SK-N-SH treated with all-trans-retinoic acid at 6 μM for 48 hours (cell line): ENCODE measurements around the gene OSBPL7.

Experiments used
- ATAC-seq: fragments of 200-7000 bp; cut with Tn5 transposase; 3 replicates; pipeline ENCODE4 v1.9.1; 2020; ENCODE audit warnings: mild to moderate bottlenecking, moderate library complexity
- ARNTL ChIP-seq: fragments of 450-650 bp; formaldehyde crosslinking; IDR thresholded peaks from 2 replicates; pipeline ENCODE4 v1.5.0; 2020; ENCODE audit warnings: low read depth, mild to moderate bottlenecking, moderate library complexity, borderline replicate concordance
- BACH2 ChIP-seq: fragments of 250-450 bp; sonication (Bioruptor Pico); IDR thresholded peaks from 2 replicates; pipeline ENCODE4 v1.9.0; 2021; ENCODE audit warnings: mild to moderate bottlenecking, borderline replicate concordance
- CSDC2 ChIP-seq: fragments of 250-450 bp; sonication (Bioruptor Pico); IDR thresholded peaks from 2 replicates; pipeline ENCODE4 v1.5.0; 2020; ENCODE audit warnings: mild to moderate bottlenecking, moderate library complexity
- ESRRG ChIP-seq: fragments of 250-450 bp; sonication (Bioruptor Pico); IDR thresholded peaks from 2 replicates; pipeline ENCODE4 v1.6.1; 2021; ENCODE audit warnings: mild to moderate bottlenecking
- GLIS3 ChIP-seq: fragments of 250-450 bp; sonication (Bioruptor Pico); IDR thresholded peaks from 2 replicates; pipeline ENCODE4 v1.5.0; 2020; ENCODE audit warnings: mild to moderate bottlenecking, moderate library complexity
- PPARA ChIP-seq: fragments of 250-450 bp; sonication (Bioruptor Pico); IDR thresholded peaks from 2 replicates; pipeline ENCODE4 v1.5.0; 2020; ENCODE audit warnings: mild to moderate bottlenecking, borderline replicate concordance
- RARB ChIP-seq: fragments of 250-450 bp; sonication (Bioruptor Pico); IDR thresholded peaks from 2 replicates; pipeline ENCODE4 v1.8.0; 2021; ENCODE audit warnings: mild to moderate bottlenecking, moderate library complexity
- SNAI2 ChIP-seq: fragments of 250-450 bp; sonication (Bioruptor Pico); IDR thresholded peaks from 2 replicates; pipeline ENCODE4 v1.5.0; 2020; ENCODE audit warnings: mild to moderate bottlenecking, moderate library complexity
- TCF4 ChIP-seq: fragments of 250-450 bp; sonication (Bioruptor Pico); IDR thresholded peaks from 2 replicates; pipeline ENCODE4 v1.8.0; 2021; ENCODE audit warnings: mild to moderate bottlenecking, moderate library complexity, borderline replicate concordance
- TOX ChIP-seq: fragments of 250-450 bp; sonication (Bioruptor Pico); IDR thresholded peaks from 2 replicates; pipeline ENCODE4 v1.8.0; 2021; ENCODE audit warnings: mild to moderate bottlenecking, moderate library complexity, borderline replicate concordance
- ZC3H10 ChIP-seq: fragments of 250-450 bp; sonication (Bioruptor Pico); IDR thresholded peaks from 2 replicates; pipeline ENCODE4 v1.5.1; 2021; ENCODE audit warnings: mild to moderate bottlenecking, moderate library complexity
- ZFP3 ChIP-seq: fragments of 250-450 bp; sonication (Bioruptor Pico); IDR thresholded peaks from 2 replicates; pipeline ENCODE4 v1.5.0; 2020; ENCODE audit warnings: mild to moderate bottlenecking, moderate library complexity
- ZFP30 ChIP-seq: fragments of 450-650 bp; formaldehyde crosslinking; IDR thresholded peaks from 2 replicates; pipeline ENCODE4 v1.5.0; 2022; ENCODE audit warnings: mild to moderate bottlenecking, moderate library complexity
- ZNF565 ChIP-seq: fragments of 450-650 bp; formaldehyde crosslinking; conservative IDR thresholded peaks from 2 replicates; pipeline ENCODE4 v1.5.0; 2020; ENCODE audit warnings: low read depth, mild to moderate bottlenecking, moderate library complexity
- ZNF70 ChIP-seq: fragments of 450-650 bp; formaldehyde crosslinking; IDR thresholded peaks from 2 replicates; pipeline ENCODE4 v1.5.0; 2020; ENCODE audit warnings: mild to moderate bottlenecking, moderate library complexity
- TF ChIP-seq, protein P1 (sequence below): fragments of 250-450 bp; sonication (Bioruptor Pico); IDR thresholded peaks from 2 replicates; pipeline ENCODE4 v1.5.0; 2020; ENCODE audit warnings: mild to moderate bottlenecking, moderate library complexity
- TF ChIP-seq, protein P2 (sequence below): fragments of 250-450 bp; sonication (Bioruptor Pico); IDR thresholded peaks from 2 replicates; pipeline ENCODE4 v1.5.1; 2020; ENCODE audit warnings: low read depth, mild to moderate bottlenecking, moderate library complexity
- TF ChIP-seq, protein P3 (sequence below): fragments of 250-450 bp; sonication (Bioruptor Pico); IDR thresholded peaks from 2 replicates; pipeline ENCODE4 v1.5.1; 2021; ENCODE audit warnings: mild to moderate bottlenecking, moderate library complexity
- TF ChIP-seq, protein P4 (sequence below): fragments of 250-450 bp; sonication (Bioruptor Pico); IDR thresholded peaks from 2 replicates; pipeline ENCODE4 v1.8.0; 2021; ENCODE audit warnings: low read depth, mild to moderate bottlenecking, moderate library complexity, borderline replicate concordance

Gene OSBPL7

DNA sequence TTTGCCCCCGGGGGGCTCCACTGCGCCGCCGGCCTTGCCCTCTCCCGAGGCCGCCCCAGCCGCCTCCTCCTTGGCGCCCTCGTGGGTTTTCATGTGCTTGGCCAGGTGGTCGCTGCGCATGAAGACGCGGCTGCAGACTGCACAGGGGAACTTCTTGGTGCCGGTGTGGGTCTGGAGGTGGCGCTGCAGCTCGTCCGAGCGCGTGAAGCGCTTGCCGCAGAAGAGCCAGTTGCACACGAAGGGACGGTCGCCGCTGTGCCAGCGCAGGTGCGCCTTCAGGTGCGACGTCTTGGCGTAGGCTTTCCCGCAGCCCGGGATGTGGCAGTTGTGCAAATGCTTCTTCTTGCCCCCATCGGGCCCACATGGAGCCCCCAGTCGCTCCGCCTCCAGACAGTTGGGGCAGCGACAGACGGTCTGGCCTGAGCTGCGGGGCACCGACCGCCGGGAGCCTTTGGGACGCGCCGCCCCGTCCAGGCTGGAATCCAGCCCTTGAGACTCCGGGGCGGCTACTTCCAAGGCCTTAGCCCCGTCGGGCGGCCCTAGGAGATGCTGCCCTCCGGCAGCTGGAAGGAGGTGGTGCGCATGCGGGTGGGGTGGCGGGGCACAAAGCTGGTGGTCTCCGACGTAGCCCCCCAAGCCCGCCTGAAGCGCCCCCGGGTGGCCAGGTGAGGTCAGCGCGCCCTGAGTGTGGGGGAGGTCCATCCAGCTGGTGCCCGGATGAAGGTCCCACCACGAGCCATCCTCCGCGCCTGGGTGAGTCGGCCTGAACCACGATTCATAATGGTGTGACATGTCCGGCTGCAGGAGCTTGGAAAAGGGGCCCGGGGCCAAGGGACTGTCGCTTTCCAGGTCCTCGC lies 26.0 kb upstream of the OSBPL7 start:
- ATAC-seq = peak; percentile 44
- TF ChIP-seq CSDC2 (CRISPR knock-in tag) (no peak), ZC3H10 (CRISPR knock-in tag) (no peak), TOX (no peak), ZNF565 (no peak), ARNTL (CRISPR knock-in tag) (no peak), ESRRG (CRISPR knock-in tag) (no peak), BACH2 (CRISPR knock-in tag) (no peak), RARB (no peak), ZNF70 (CRISPR knock-in tag) (no peak), ZFP3 (CRISPR knock-in tag) (no peak), GLIS3 (CRISPR knock-in tag) (no peak), ZFP30 (CRISPR knock-in tag) (no peak), SNAI2 (CRISPR knock-in tag) (no peak), TCF4 (CRISPR knock-in tag) (no peak), PPARA (CRISPR knock-in tag) (no peak)
- TF ChIP-seq, protein P1, sequence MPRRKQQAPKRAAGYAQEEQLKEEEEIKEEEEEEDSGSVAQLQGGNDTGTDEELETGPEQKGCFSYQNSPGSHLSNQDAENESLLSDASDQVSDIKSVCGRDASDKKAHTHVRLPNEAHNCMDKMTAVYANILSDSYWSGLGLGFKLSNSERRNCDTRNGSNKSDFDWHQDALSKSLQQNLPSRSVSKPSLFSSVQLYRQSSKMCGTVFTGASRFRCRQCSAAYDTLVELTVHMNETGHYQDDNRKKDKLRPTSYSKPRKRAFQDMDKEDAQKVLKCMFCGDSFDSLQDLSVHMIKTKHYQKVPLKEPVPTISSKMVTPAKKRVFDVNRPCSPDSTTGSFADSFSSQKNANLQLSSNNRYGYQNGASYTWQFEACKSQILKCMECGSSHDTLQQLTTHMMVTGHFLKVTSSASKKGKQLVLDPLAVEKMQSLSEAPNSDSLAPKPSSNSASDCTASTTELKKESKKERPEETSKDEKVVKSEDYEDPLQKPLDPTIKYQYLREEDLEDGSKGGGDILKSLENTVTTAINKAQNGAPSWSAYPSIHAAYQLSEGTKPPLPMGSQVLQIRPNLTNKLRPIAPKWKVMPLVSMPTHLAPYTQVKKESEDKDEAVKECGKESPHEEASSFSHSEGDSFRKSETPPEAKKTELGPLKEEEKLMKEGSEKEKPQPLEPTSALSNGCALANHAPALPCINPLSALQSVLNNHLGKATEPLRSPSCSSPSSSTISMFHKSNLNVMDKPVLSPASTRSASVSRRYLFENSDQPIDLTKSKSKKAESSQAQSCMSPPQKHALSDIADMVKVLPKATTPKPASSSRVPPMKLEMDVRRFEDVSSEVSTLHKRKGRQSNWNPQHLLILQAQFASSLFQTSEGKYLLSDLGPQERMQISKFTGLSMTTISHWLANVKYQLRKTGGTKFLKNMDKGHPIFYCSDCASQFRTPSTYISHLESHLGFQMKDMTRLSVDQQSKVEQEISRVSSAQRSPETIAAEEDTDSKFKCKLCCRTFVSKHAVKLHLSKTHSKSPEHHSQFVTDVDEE (CRISPR knock-in tag) = no peak
- TF ChIP-seq, protein P2, sequence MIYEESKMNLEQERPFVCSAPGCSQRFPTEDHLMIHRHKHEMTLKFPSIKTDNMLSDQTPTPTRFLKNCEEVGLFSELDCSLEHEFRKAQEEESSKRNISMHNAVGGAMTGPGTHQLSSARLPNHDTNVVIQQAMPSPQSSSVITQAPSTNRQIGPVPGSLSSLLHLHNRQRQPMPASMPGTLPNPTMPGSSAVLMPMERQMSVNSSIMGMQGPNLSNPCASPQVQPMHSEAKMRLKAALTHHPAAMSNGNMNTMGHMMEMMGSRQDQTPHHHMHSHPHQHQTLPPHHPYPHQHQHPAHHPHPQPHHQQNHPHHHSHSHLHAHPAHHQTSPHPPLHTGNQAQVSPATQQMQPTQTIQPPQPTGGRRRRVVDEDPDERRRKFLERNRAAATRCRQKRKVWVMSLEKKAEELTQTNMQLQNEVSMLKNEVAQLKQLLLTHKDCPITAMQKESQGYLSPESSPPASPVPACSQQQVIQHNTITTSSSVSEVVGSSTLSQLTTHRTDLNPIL (CRISPR knock-in tag) = no peak
- TF ChIP-seq, protein P3, sequence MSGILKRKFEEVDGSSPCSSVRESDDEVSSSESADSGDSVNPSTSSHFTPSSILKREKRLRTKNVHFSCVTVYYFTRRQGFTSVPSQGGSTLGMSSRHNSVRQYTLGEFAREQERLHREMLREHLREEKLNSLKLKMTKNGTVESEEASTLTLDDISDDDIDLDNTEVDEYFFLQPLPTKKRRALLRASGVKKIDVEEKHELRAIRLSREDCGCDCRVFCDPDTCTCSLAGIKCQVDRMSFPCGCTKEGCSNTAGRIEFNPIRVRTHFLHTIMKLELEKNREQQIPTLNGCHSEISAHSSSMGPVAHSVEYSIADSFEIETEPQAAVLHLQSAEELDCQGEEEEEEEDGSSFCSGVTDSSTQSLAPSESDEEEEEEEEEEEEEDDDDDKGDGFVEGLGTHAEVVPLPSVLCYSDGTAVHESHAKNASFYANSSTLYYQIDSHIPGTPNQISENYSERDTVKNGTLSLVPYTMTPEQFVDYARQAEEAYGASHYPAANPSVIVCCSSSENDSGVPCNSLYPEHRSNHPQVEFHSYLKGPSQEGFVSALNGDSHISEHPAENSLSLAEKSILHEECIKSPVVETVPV (CRISPR knock-in tag) = no peak
- TF ChIP-seq, protein P4, sequence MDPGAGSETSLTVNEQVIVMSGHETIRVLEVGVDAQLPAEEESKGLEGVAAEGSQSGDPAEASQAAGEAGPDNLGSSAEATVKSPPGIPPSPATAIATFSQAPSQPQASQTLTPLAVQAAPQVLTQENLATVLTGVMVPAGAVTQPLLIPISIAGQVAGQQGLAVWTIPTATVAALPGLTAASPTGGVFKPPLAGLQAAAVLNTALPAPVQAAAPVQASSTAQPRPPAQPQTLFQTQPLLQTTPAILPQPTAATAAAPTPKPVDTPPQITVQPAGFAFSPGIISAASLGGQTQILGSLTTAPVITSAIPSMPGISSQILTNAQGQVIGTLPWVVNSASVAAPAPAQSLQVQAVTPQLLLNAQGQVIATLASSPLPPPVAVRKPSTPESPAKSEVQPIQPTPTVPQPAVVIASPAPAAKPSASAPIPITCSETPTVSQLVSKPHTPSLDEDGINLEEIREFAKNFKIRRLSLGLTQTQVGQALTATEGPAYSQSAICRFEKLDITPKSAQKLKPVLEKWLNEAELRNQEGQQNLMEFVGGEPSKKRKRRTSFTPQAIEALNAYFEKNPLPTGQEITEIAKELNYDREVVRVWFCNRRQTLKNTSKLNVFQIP (CRISPR knock-in tag) = no peak
- TF ChIP-seq, all 23 proteins: peak for 0

DNA sequence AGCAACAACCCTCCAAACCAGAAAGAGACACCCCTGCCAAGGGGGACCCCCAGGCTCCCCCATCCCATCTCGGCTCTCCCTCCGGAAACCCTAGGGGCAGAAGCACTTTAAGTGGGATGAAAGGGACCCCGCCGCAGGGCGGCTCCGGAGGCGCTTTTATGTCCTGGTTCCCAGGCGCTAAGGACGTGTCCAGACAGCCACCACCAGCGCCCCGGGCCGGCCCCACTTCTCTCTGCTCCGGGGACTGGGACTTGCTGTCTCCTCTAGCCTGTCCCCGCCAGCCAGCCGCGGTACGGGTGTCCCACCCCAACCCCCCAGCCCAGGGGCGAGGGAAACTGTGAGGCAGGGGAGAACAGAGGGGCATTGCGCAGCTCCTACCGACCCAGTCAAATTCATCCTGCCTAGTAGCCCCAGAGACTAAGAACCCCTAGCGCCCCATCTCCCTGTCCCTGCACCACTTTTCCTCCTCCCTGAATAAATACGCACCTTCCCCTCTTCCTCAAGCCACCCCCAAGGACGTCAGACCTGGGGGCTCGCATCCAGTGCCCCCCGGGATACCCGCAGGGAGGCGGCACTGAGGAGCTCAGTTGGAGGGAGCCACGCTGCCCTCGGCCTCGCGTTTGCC lies 25.2 kb upstream of the OSBPL7 start:
- TF ChIP-seq SNAI2 (CRISPR knock-in tag) (no peak), ZNF565 (no peak), ZNF70 (CRISPR knock-in tag) (no peak), BACH2 (CRISPR knock-in tag) (no peak)
- TF ChIP-seq, protein P3 (CRISPR knock-in tag) = no peak
- TF ChIP-seq, protein P2 (CRISPR knock-in tag) = no peak
- no peak for ATAC-seq
